Gastroesophageal sphincter (tissue), 4 donors: ENCODE results near the gene IGSF6. TPM values are rescaled to one million over a fixed set of nuclear protein-coding genes. Genes with fewer than 3 reads are reported as not detected.
"Not testable (repeated sequence)": the region's sequence is repeated elsewhere in the genome, so short reads cannot be mapped to it uniquely, and the experiment has no call there.

Experiments used
- ATAC-seq: fragments of 150-250 bp; one replicate; pipeline ENCODE4 v1.9.1; 2016; ENCODE audit warnings: mild to moderate bottlenecking, moderate library complexity
- H3K27ac ChIP-seq, 4 donors: fragments of 200-600 bp; sonication (generic) in 3 of 4; 1 replicate in 3 of 4; 2 replicates in 1 of 4; pipeline ENCODE4 v1.5.1; 2016 to 2019
- H3K27me3 ChIP-seq: fragments of 200-600 bp; sonication (generic); one replicate; pipeline ENCODE4 v1.5.1; 2019
- H3K36me3 ChIP-seq, 2 donors: fragments of 200-600 bp; sonication (generic); one replicate each; pipeline ENCODE4 v1.5.1; 2019; ENCODE audit warnings: control low read depth in 1 of 2
- H3K4me1 ChIP-seq, 3 donors: fragments of 200-600 bp; sonication (generic); 1 replicate in 2 of 3; 2 replicates in 1 of 3; pipeline ENCODE4 v1.5.1; 2016 to 2019; ENCODE audit warnings: control low read depth in 2 of 3
- H3K4me3 ChIP-seq, 2 donors: fragments of 200-600 bp; sonication (generic); one replicate each; pipeline ENCODE4 v1.5.1; 2019; ENCODE audit warnings: mild to moderate bottlenecking in 1 of 2, moderate library complexity in 1 of 2
- H3K9me3 ChIP-seq, 3 donors: fragments of 200-600 bp; sonication (generic); one replicate each; pipeline ENCODE4 v1.5.1; 2017 to 2019; ENCODE audit warnings: control low read depth in 2 of 3
- EP300 ChIP-seq: sonication (generic); formaldehyde crosslinking; IDR thresholded peaks from one replicate; pipeline ENCODE4 v1.6.1; 2017; ENCODE audit warnings: antibody characterized with exemption, mild to moderate bottlenecking
- POLR2A ChIP-seq, 2 donors: fragments of 450-650 bp; IDR thresholded peaks; one replicate each; pipeline ENCODE4 v1.6.1; 2017; ENCODE audit warnings: antibody characterized with exemption in 2 of 2, mild to moderate bottlenecking in 2 of 2, moderate library complexity in 1 of 2
- POLR2AphosphoS5 ChIP-seq: sonication (generic); formaldehyde crosslinking; IDR thresholded peaks from one replicate; pipeline ENCODE4 v1.6.1; 2017; ENCODE audit warnings: antibody characterized with exemption
- WGBS, 2 donors: methylation state at CpG; one replicate each; pipeline ENCODE4 v1.1.5; 2018; ENCODE audit warnings: low coverage in 1 of 2; 5-methylcytosine and 5-hydroxymethylcytosine counted together
- total RNA-seq, 4 donors: library from RNA; depleted of rRNA; stranded (reverse); fragments of >200 nt; gene quantifications; one replicate each; pipeline ENCODE4 v1.1.0, GENCODE V29; 2016
- TF ChIP-seq, protein P1 (sequence below), 4 experiments: fragments of 200-600 bp in 2 of 4; fragments of 450-650 bp in 2 of 4; sonication (generic) in 1 of 4; IDR thresholded peaks; one replicate each; pipeline ENCODE4 v1.5.1; 2017 to 2019; ENCODE audit warnings: antibody characterized with exemption in 4 of 4, mild to moderate bottlenecking in 2 of 4, moderate library complexity in 2 of 4

The IGSF6 gene
- total RNA-seq, 4 donors from 2014 or later: 0.62 to 5.0 (median 1.4) TPM; not detected in 1

DNA sequence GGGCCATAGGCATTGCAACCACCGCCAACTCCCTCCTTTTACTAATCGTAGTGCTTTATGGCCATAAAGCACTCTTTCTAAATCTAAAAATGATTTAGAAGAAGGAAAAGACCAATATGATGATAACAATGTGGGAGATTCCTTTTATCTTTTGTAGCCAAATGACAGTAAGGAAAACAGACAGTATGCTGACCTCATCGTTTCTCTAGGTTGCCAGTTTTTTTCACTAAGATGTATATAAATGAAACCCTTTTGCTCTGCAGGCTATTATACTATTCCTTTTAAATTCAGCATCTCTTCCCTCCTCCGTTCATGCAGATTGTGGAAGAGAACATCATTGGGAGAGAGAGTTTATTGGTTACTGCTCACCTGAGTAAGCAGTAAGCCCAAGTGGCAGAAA is 36.7 kb upstream of the IGSF6 start:
- TF ChIP-seq POLR2AphosphoS5 (no peak), EP300 (no peak)
- ATAC-seq: no peak
- Histone ChIP-seq H3K36me3 (no peaks in the 10 kb centered on the region), H3K4me3 (no peak overlapping the region), H3K27me3 (peaks cover 11% of the 10 kb centered on the region), H3K9me3 (peaks cover 0 to 13% (median 0%) of the 10 kb centered on the region in 3 donors), H3K27ac (no peak overlapping the region), H3K4me1 (no peaks in the 10 kb centered on the region)
- WGBS, 2 donors: 65 to 74% methylated on average over 4 of the region's 4 CpGs

DNA sequence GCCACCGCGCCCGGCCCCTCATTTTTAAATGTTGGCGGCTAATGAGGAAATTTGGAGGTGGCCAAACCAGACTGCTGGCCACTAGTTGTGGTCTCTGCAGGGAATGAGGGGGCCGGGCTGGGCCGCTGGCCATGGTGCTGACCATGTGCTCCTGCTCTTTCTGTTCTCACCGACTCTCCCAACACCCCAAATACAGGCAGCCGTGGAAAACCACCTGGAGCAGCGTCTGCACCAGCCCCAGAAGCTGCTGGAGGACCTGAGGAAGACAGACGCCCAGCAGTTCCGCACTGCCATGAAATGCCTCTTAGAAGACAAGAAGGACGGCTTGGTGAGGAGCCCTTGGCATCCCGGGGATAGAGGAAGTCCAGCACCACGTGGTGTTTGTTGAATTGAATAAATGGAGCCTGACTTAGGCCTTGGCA is 32.6 kb upstream of the IGSF6 start:
- TF ChIP-seq POLR2A (IDR thresholded peaks at IDR 0.05) (no peak), EP300 (no peak), POLR2AphosphoS5 (no peak)
- TF ChIP-seq, protein P1, sequence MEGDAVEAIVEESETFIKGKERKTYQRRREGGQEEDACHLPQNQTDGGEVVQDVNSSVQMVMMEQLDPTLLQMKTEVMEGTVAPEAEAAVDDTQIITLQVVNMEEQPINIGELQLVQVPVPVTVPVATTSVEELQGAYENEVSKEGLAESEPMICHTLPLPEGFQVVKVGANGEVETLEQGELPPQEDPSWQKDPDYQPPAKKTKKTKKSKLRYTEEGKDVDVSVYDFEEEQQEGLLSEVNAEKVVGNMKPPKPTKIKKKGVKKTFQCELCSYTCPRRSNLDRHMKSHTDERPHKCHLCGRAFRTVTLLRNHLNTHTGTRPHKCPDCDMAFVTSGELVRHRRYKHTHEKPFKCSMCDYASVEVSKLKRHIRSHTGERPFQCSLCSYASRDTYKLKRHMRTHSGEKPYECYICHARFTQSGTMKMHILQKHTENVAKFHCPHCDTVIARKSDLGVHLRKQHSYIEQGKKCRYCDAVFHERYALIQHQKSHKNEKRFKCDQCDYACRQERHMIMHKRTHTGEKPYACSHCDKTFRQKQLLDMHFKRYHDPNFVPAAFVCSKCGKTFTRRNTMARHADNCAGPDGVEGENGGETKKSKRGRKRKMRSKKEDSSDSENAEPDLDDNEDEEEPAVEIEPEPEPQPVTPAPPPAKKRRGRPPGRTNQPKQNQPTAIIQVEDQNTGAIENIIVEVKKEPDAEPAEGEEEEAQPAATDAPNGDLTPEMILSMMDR (IDR thresholded peaks at IDR 0.05): no peak
- no peak for ATAC-seq
- no peaks in the 10 kb centered on the region for H3K36me3 ChIP-seq
- H3K4me3 ChIP-seq: no peak overlapping the region
- H3K27me3 ChIP-seq: peaks cover 23% of the 10 kb centered on the region
- H3K9me3 ChIP-seq: peaks cover 0 to 13% (median 0%) of the 10 kb centered on the region in 3 donors
- WGBS, 2 donors: 20 to 52% methylated on average over 1 to 6 of the region's 14 CpGs
- no peaks in the 10 kb centered on the region for H3K4me1 ChIP-seq
- no peak overlapping the region for H3K27ac ChIP-seq

DNA sequence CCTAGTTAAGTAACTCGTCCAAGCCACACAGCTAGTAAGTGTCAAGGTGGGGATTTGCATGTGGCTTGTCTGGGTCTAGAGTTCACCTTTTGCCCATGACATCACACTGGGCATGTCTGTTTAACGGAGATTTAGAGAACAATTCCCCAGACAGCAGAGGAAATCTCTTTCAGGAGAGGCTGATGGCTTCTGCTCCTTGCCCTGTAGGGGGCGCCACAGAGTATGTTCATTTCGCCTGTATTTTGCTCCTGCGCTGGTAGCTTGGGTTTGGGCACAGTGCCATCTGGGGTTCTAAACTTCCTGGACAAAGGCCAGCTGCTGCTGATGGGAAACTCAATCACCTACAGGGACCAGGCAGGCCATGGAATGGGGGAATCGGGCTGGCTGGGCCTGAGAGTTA is 31.8 kb upstream of the IGSF6 start:
- Histone ChIP-seq H3K4me1 (no peaks in the 10 kb centered on the region), H3K9me3 (peaks cover 0 to 13% (median 0%) of the 10 kb centered on the region in 3 donors), H3K27ac (no peak overlapping the region), H3K4me3 (no peak overlapping the region), H3K27me3 (peaks cover 31% of the 10 kb centered on the region), H3K36me3 (no peaks in the 10 kb centered on the region)
- TF ChIP-seq POLR2A (IDR thresholded peaks at IDR 0.05): no peak
- no peak for TF ChIP-seq EP300
- TF ChIP-seq POLR2AphosphoS5: no peak
- TF ChIP-seq, protein P1 (IDR thresholded peaks at IDR 0.05): no peak
- no peak for ATAC-seq
- WGBS, 2 donors: 20 to 57% methylated on average over 1 to 3 of the region's 6 CpGs

DNA sequence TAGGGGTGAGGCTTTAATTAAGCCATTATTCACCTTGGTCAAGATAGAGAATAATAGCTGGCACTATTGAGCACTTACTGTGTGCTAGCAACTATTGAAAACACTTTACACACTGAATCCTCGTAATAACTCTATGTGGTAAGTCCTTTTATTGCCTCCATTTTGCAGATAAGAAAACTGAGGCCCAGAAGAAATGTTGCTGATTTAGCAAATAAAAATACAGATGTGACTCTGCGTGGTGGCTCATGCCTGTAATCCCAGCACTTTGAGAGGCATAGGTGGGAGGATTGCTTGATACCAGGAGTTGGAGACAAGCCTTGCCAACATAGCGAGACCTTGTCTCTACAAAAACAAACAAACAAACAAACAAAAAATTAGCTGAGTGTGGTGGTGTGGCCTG is 30.8 kb upstream of the IGSF6 start:
- Histone ChIP-seq H3K4me3 (no peak overlapping the region), H3K27me3 (peaks cover 33% of the 10 kb centered on the region), H3K9me3 (peaks cover 0 to 5% (median 0%) of the 10 kb centered on the region in 3 donors), H3K36me3 (no peaks in the 10 kb centered on the region), H3K27ac (no peak overlapping the region), H3K4me1 (no peaks in the 10 kb centered on the region)
- ATAC-seq: no peak
- WGBS, 2 donors: 63 to 77% methylated on average over 1 to 3 of the region's 3 CpGs
- TF ChIP-seq POLR2AphosphoS5 (no peak), POLR2A (IDR thresholded peaks at IDR 0.05) (no peak), EP300 (no peak)
- TF ChIP-seq, protein P1 (IDR thresholded peaks at IDR 0.05): no peak

DNA sequence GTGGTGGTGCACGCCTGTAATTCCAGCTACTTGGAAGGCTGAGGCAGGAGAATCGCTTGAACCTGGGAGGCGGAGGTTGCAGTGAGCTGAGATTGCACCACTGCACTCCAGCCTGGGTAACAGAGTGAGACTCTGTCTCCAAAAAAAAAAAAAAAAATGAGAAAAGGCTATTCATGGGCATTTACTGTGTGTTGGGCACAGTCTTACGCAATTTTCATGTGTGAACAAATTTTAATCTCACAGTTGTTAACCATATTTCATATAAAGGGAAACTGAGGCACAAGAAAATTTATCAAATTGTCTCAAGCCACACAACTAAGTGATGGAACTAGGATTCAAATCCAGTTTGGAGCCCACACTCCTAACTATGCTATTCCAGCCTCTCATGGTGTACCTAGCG is 28.3 kb upstream of the IGSF6 start:
- not testable (repeated sequence) for H3K36me3 ChIP-seq, H3K4me1 ChIP-seq, H3K4me3 ChIP-seq, H3K27ac ChIP-seq, ATAC-seq, H3K9me3 ChIP-seq
- WGBS, 2 donors: 88 to 94% methylated on average over 4 to 5 of the region's 5 CpGs
- H3K27me3 ChIP-seq: peaks cover 28% of the 10 kb centered on the region

DNA sequence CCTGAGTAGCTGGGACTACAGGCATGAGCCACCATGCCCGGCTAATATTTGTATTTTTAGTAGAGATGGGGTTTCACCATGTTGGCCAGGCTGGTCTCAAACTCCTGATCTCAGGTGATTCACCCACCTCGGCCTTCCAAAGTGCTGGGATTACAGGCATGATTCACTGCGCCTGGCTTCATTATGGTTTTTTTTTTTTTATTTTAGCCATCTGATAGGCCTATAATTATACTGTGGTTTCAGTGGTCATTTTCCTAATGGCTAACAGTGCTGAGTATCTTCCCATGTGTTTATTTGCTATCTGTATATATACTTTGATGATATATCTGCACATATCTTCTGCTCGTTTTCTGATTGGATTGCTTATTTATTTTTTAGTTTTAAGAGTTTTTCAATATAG is 22.0 kb upstream of the IGSF6 start:
- H3K4me3 ChIP-seq, H3K27me3 ChIP-seq, H3K4me1 ChIP-seq, ATAC-seq, H3K27ac ChIP-seq, H3K36me3 ChIP-seq: not testable (repeated sequence)
- H3K9me3 ChIP-seq: peaks cover 0 to 20% (median 0%) of the 10 kb centered on the region in 3 donors
- 79 to 85% methylated on average over 3 to 4 of the region's 4 CpGs for WGBS, 2 donors

DNA sequence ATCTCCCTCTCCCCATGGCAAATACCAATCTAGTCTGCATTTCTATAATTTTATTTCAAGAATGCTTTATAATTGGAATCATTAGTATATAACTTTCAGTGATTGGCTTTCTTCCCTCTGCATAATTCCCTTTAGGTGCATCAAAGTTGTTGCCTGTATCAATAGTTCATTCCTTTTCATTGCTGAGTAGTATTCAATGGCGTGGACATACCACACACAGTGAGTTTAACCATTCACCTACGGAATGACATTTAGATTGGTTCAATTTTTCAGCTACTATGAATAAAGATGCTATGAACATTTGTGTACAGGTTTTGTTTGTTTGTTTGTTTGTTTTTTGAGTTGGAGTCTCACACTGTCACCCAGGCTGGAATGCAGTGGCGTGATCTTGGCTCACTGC is 21.1 kb upstream of the IGSF6 start:
- no peak for ATAC-seq
- WGBS, 2 donors: 79 to 89% methylated on average over 2 to 3 of the region's 3 CpGs
- H3K27me3 ChIP-seq: no peaks in the 10 kb centered on the region

More for the DNA sequence above, 21.1 kb upstream of the IGSF6 start:
- Histone ChIP-seq H3K4me1 (no peaks in the 10 kb centered on the region), H3K27ac (no peak overlapping the region), H3K4me3 (no peak overlapping the region), H3K36me3 (no peaks in the 10 kb centered on the region), H3K9me3 (peaks cover 0 to 20% (median 0%) of the 10 kb centered on the region in 3 donors)
- TF ChIP-seq POLR2AphosphoS5 (no peak), EP300 (no peak), POLR2A (IDR thresholded peaks at IDR 0.05) (no peak)
- TF ChIP-seq, protein P1 (IDR thresholded peaks at IDR 0.05): no peak
